SKM-1 (cell line): Measurements from ENCODE around the gene RBM44.
"Not testable (repeated sequence)": the region's sequence is repeated elsewhere in the genome, so short reads cannot be mapped to it uniquely, and the experiment has no call there.

Source experiments
- DNase-seq: peaks from one replicate; lab custom pipeline; 2025; ENCODE audit not compliant: unreplicated experiment; lab: John Stamatoyannopoulos, UW

Gene RBM44

DNA sequence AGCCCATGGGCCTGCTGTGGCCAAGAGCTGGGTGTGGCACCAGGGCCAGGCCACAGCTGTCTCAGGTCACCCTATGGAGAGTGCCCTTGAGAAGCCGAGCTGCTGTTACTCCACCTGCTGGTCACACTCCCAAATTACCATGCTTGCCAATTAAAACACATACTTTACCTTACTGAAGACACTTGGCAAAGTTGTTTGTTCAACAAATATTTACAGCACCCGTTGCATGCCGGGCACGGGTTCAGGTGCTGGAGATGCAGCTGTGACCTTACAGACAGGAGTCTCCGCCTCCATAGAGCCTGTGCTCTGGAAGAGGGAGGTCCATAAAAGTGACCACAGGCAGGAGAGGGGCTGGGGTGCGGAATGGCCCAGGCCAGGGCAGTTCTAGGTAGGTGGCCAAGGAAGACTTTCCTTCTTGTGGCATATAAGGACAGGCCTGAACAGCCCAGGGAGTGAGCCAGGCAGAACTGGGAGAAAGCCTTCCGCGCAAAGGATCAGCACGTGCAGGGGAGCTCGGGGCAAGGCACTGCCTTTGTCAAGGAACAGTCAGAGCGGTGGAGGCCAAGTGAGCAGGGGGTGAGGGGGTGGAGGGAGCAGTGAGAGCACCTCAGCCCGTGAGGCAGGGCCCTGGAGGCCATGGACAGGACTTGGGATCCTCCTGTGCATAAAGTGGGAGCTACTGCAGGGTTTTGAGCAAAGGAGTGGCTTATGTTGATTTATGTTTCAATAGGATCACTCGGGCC lies 23.6 kb upstream of the RBM44 start:
- DNase-seq, result peak; percentile 43

DNA sequence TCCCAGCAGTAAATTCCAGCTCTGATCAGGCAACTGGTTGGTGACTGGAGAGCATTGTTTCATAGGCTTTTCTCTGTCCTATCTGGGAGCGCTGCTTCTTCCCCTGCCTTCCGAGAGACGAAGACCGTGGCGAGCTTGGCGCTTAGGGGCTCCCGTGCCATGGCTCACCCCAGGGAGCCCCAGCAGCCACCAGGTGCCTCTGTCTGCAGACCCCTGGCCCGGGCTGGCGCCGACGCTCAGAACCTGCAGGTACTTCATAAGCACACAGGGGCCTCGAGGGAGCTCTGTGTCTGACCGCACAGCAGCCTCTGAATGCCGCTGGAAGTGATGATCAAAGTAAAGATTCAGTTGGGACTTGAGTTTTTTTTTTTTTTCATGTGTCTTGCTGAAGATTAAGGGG lies 19.1 kb upstream of the RBM44 start:
- no peak for DNase-seq

DNA sequence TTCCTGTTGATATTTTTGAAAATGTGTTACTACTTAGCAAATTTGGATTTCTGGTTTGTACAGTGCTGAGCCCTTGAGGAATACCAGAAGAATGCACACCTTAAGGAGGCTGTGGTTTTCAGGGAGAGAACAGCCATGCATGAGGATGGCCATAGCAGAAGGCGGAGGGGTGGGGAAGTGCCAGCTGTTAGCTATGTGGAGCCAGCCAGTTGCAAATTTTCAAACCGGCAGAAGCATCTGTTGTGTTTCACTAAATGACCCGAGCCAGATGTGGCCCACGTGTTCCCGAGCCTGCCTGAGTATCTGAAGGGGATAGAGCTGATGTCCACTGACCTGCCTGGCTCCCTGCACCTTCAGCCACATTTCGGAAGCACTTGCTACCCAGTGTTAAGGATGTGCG lies 16.4 kb upstream of the RBM44 start:
- DNase-seq, result no peak

DNA sequence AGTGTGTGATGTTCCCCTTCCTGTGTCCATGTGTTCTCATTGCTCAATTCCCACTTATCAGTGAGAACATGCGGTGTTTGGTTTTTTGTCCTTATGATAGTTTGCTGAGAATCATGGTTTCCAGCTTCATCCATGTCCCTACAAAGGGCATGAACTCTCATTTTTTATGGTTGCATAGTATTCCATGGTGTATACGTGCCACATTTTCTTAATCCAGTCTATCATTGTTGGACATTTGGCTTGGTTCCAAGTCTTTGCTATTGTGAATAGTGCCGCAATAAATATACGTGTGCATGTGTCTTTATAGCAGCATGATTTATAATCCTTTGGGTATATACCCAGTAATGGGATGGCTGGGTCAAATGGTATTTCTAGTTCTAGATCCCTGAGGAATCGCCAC lies 14.9 kb upstream of the RBM44 start:
- not testable (repeated sequence) for DNase-seq

DNA sequence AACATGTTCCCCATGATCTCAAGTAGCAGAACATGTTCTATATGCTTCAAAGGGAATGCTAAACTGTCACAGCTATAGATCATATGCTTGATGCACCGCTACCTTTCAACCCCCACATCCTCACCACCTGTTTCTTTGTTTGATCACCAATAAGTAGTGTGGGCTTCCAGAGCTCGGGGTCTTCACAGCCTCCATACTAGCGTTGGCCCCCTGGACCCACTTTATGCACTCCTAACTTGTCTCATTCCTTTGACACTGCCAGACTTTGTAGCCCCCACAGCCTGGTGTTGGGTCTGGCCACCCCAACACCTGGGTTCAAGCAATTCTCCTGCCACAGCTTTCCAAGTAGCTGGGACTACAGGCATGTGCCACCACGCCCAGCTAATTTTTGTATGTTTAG lies 11.6 kb upstream of the RBM44 start:
- no peak for DNase-seq

DNA sequence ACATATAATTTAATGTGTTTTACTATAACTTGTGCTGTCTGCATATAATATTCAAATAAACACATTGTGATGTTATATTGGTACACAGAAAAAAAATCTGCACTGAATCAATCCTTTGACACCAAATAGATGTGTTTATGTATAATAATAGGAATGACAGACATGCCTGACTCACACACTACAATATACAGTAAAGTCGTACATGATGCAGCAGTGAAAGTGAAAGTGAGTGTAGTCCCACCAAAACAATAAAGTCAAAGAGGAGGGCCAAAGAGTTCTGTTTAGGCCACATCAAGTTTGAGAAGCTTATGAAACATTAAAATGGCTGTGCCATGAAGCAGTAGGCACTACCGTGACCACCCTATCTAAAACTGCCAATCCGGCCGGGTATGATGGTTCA lies 8.2 kb upstream of the RBM44 start:
- DNase-seq, result no peak

DNA sequence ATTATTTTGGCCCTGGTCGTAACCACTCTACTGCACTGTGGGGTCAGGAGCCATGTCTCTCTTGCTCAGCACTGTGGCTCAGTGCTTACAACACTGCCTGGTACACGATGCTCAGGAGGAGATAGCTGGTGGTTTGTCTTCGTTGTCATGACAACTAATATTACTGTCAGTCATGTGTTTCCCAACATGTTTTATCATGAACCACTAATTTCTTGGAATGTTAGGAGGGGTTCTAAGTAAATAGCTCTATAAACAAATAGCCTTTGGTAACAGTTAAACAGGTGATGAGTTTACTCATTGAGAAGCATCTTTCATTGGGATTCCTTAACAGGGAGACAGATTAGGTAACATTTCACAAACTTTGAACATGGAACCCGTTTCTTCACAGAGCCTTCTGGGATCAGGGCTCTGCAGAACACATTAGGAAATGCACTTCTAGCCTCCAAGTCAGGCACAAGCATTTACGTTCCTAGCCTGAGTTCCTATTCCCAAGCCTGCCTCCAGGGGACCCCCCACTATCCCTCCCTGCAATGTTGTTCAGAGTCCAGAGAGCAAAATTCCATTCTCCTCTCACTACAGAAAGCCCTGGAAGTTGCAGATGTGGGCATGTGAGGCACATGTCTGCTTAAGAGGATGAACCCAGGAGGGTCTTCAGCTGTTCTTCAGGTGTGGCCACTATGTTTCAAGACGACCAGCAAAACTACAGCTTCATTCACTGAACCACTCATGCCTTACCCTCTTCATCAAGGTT lies 6.4 kb upstream of the RBM44 start:
- DNase-seq, result no peak

DNA sequence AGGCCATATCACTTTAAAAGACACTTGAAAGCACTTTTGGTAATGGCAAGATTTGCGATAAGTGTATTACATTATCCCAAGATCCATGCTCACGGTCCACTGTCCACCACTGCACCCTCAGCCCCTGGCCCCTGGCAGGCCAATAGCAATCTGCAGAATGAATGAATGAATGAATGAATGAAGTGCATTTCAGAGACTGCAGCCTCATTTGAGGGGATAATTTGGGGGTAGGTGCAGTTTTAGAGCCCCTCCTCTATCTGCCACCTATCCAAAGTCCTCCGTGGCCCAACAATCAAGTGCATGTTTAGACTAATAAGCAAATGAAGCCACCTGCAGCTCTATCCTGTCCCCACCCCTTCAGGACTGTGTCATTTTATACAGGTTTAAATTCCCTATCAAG lies 1.3 kb upstream of the RBM44 start:
- DNase-seq, result no peak

DNA sequence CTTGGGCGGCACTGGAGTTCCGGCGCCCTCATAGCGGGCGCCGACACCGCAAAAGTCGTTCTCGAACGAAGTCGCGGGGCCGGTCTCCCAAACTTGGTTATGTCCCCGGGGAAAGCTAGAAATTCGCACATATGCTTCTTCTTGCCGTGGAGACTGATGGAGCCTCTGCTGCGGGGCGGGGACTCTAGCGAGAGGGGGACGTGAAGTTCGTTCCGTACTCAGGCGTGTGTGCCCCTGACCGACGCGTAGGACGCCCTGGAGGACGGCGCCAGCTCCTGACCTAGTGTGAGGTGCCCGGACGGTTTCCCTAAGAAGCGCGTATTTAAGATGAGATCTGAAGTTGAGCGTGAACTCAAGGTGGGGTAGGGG lies 465 bp downstream of the RBM44 start:
- no peak for DNase-seq

DNA sequence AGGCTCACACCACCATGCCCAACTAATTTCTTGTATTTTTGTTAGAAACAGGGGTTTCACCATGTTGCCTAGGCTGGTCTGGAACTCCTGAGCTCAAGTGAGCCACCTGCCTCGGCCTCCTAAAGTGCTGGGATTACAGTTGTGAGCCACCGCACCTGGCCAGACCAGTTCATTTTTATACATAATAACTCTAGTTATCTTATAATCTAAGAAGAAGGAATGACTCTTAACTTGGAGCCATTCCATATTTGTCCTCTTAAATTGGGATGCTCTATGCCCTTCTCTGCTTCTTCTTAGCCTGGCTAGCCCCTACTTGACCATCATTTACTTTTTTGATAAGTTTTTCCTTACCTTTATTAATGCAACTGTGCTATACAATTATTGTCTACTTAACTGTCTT lies 2.9 kb downstream of the RBM44 start:
- DNase-seq, result no peak

DNA sequence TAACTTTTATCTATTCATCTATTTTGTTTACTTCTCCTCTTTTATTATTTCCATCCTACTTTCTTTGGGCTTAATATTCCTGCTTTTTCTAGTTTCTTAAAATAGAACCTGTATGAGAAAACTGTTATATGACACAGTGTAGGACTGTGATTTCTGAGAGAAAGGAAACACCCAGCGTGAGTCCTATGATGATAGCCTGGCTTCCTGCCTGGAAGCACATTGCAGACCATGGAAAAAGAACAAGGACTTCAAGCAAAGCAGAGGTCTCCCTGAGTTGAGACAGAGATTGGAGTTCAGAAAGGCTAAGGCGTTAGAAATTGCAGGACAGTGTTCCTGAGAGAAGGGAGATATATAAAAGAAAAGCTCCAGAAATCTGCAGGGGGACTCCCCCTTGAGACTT lies 7.8 kb downstream of the RBM44 start:
- no peak for DNase-seq

DNA sequence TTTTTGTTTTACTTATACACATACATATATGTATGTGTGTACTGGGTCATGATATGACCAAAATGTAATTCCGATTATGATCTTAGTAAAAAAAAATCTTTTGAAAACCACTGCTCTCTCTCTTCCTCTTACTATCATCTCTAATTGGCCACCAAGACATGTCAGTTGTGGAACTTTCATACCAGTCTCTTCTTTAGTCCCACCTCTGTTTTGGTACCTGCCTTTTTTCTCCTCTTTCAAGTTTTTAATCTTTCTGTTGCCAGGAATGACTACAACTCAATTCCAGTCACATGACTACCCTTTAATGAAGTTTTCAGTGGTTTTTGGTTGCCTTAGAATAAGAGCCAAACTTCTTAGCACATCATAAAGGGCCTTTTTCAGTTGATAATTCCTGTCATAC lies 17.1 kb downstream of the RBM44 start:
- DNase-seq, result no peak

DNA sequence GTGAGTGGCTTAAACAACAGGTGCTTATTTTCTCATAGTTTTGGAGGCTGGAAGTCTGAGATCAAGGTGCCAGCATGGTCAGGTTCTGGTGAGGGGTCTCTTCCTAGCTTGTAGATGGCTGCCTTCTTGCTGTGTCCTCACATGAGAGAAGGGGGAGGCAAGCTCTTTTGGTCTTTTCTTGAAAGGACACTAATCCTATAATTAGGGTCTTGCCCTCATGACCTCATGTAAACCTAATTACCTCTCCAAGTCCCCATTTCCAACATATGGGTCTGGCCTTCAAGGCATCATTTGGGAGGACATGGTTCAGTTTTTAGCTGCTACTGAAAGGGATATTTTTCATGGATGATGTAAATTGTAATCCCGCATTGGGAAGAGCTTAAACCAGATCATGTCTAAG lies 18.0 kb downstream of the RBM44 start:
- DNase-seq, result no peak

DNA sequence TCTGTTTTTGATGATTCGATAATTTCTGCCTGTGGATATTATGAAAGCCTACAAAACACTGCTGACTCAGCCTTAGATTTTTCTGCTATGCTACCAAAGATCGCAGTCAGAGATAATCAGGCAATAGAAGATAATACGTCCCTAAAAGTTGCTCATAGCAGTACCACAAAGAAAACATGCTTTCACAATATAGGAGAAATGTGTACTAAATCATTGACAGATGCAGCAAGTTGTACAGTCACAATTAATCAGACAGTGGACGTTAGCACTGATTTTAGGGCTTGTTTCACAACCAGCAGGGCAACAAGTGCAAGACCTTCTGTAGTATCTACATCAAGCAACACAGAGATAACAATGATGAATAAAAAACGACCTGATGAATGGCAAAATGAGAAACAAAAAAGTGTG lies 19.5 kb downstream of the RBM44 start:
- DNase-seq, result no peak

DNA sequence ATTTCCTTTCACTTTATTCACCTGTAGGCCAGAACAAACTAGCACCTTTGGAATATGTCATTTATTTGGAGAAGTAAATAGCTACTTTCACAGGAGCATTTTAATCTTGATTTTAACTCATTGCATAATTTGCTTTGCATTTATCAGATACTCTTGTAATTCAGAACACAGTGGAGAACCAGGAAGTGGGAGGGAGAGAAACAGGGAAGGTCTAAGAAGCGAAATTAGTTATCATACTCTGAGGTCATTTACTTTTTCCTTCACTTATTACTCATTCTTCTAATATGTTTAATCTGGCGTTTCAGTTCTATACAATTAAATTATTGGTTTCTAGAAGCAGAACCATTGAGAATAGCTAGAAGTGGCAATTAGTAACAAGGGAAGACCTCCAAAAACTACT lies 20.7 kb downstream of the RBM44 start:
- no peak for DNase-seq

DNA sequence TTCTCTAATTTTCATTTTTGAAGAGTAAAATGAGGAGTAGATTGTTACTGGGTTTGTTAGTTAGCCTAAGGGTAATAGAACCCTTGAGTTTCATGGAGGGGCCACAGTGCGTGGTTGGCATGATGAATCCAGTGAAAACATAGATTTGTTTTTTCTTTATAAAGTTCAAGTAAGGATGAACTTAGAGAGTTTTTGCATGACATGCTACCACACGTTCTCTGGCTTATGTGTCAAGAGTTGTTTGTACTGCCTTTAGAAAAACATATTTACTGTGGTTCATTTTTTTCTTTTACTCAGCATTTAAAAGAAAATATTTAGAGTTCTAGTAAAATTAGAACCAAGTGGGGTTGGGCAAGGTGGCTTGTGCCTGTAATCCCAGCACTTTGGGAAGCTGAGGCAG lies 21.8 kb downstream of the RBM44 start:
- DNase-seq, result no peak

DNA sequence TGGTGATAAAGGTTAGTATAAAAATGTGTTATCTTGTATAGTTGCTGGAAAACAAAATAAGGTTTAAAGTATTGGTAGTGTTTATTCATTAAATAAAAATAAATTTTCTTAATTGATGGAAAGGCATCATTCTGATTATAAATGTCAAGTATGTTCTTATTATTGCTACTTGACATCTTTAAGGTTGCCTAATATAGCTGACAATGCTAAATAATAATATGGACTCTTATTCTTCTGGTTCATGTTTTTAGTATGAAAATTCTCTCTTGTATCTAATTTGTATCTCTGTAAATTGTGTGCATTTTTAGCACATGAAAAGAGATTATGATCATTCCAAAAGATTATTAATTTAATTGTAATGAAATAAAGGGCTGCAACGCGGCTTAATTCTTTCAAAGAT lies 25.0 kb downstream of the RBM44 start:
- no peak for DNase-seq

DNA sequence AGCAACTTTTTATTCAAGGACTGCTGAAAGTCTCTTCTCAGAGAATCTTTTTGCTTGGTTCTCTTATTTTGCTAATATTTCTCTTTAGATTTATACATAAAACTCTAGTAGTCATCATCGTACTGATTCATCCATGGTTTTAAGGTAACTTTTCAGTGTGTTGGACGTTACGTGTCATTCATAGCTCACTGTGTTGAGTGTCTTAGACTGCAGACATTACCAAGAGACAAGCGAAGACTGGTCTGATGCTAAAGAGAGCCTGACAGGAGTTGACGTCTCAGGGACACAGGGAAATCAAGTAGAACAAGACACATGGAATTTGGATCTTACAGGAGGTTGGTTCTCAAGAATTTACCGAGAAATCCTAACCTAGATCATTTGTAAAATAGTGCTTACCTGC lies 25.5 kb downstream of the RBM44 start:
- DNase-seq, result no peak

DNA sequence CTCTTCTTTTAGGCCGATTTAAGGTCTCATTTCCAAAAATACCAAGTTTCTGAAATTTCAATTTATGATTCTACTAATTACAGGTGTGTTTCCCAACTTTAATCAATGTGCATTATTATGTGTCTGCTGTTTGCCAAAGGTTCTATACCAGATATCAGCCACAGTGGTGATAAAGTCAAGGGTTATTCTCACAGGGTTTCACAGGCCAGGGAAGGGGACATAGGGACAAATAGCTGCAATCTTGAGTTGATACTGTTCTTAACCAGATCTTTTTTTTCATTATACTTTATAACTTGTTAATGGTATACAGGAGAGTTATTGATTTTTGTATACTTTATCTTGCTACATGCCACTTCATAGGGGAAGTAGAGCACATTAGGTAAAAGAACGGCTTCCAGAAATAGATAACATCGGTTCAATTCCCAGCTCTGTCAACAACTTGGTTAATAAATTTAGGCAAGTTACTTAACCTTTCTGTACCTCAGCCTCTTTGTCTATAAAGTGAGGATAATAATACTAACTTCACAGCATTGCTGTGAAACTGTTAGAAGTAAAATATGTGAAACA lies 28.9 kb downstream of the RBM44 start:
- DNase-seq, result no peak

DNA sequence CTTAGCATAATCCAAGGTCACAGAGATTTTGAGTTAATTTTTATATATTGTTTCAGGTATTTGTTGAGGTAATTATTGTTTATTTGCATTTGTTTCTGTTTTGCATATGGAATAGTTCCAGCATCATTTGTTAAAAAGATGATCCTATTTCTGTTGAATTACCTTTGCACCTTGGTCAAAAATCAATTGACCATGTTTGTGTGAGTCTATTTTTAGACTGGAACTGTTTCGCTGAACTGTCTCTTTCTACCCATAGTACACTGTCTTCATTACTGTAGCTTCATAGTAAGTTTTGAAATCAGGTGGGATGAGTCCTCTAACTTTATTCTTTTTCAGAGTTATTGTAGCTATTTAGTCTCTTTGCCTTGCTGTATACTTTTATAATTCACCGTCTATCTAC lies 31.9 kb downstream of the RBM44 start:
- no peak for DNase-seq

DNA sequence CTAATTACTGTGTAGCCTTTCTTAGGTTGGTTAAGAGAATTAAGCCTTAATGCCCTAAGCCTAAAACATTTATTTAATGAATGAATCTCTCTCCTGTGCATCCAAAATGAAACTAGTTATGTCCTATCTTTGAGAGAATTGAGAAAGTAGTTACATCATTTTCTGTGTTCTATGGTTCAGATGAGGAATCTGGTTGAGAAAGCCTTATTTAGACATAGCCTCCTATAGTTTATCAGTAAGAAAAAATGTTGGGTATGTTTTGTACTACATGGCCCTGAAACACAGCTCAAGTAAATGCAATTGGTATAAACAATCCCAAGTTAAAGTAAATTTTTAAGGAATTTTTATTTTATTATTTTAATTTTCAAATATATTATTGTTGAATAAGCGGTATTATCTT lies 35.0 kb downstream of the RBM44 start:
- no peak for DNase-seq

DNA sequence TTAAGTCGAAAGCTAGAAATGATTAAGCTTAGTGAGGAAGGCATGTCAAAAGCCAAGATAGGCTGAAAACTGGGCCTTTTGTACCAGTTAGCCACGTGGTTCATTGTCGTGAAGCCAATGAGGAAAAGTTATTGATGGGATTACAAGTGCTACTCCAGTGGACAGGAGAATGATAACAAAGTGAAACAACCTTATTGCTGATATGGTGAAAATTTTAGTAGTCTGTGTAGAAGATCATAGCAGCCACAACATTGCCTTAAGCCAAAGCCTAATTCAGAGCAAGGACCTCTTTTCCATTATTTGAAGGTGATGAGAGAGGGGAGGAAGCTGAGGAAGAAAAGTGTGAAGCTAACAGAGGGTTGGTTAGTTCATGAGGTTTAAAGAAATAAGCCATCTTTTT lies 36.8 kb downstream of the RBM44 start:
- DNase-seq, result no peak

DNA sequence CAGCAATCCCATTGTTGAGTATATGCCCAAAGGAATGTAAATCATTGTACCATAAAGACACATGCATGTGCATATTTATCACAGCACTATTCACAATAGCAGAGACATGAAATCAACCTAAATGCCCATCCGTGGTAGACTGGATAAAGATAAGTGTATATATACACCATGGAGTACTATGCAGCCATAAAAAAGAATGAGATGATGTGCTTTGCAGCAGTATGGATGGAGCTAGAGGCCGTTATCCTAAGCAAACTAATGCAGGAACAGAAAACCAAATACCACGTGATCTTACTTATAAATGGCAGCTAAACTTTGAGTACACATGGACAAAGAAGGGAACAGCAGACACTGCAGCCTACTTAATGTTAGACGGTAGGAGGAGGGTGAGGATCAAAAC lies 42.5 kb downstream of the RBM44 start:
- DNase-seq, result no peak
